ENCODE results near the gene B3GALNT1.

- TF ChIP-seq CTCF (conservative IDR thresholded peaks at IDR 0.05 in 1 of 2, IDR thresholded peaks at IDR 0.05 in 1 of 2; ENCODE audit: low read depth in 1 of 2, low read length in 2 of 2): no peak
- no peak for TF ChIP-seq EZH2 (IDR thresholded peaks at IDR 0.05; ENCODE audit: low read length, missing control alignments)
Observed at GRCh38 chr3:161069511-161070251, 35.5 kb downstream of the B3GALNT1 start.
